Measurements from ENCODE around the gene ZBTB7B. TPM values are rescaled to one million over a fixed set of nuclear protein-coding genes. Genes with fewer than 3 reads are reported as not detected.

Gene ZBTB7B
- total and polyA plus RNA-seq, 2 donors (not counting 1 experiment from before 2014, with no cell fraction given): 55.7 to 67.3 TPM

DNA sequence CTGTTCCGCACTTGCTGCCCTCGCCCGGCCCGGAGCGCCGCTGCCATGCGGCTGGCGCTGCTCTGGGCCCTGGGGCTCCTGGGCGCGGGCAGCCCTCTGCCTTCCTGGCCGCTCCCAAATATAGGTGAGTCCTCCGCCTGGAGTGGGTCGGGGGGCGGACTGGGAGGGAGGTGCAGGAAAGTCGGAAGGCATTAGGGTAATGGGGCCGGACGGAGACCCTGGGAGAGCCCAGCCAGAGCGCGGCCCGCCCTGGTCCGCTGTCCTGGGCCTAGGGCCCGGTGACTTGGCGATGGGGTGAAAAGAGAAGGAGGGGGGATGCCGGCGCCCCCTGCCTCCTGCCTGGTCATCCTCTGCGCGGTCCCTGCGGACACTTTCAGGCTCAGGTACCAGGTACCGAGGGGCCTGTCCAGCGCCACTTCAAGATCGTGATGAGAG, 48.8 kb downstream of the ZBTB7B start:
- intact Hi-C loops (cut with micrococcal nuclease): loop anchor here (1.0 to 2.0 kb wide), 4 partner anchors 10 to 69 kb away; partner anchors contain the start of gene FLAD1
- Histone ChIP-seq H3K4me2 (replicated peaks; ENCODE audit: low read depth, low read length, poor library complexity, severe bottlenecking) (peak overlapping the region; percentile 93), H3K9ac (ENCODE audit: low read length) (peak overlapping the region; percentile 76), H3K27me3 (replicated peaks in 1 of 4; ENCODE audit: control extremely low read depth in 1 of 4, control insufficient read depth in 3 of 4, insufficient read depth in 4 of 4, low read length in 3 of 4) (no peaks in the 10 kb centered on the region), H4K20me1 (ENCODE audit: control insufficient read depth, insufficient read depth, low read length, poor library complexity, severe bottlenecking) (no peaks in the 10 kb centered on the region), H2AFZ (ENCODE audit: insufficient read depth, low read depth, low read length, poor library complexity, severe bottlenecking) (peak overlapping the region; percentile 86), H3K4me3 (ENCODE audit: control extremely low read depth in 1 of 5, extremely low read depth in 1 of 5, insufficient read depth in 1 of 5, low read depth in 2 of 5, low read length in 4 of 5) (peak overlapping the region; percentile 11 to 82 (median 66)), H3K9me3 (ENCODE audit: control extremely low read depth in 1 of 3, control insufficient read depth in 2 of 3, insufficient read depth in 1 of 3, low read length in 2 of 3) (no peaks in the 10 kb centered on the region), H3K4me1 (ENCODE audit: control insufficient read depth in 2 of 2, insufficient read depth in 2 of 2, low read length in 2 of 2) (peaks cover 20 to 30% of the 10 kb centered on the region in 2 donors), H3K27ac (ENCODE audit: low read length in 2 of 2) (no peak overlapping the region), H3K79me2 (ENCODE audit: control insufficient read depth, insufficient read depth, low read length) (no peaks in the 10 kb centered on the region), H3K36me3 (replicated peaks in 1 of 2; ENCODE audit: control extremely low read depth in 1 of 2, control insufficient read depth in 1 of 2, extremely low read depth in 1 of 2, insufficient read depth in 2 of 2, low read length in 1 of 2) (no peaks in the 10 kb centered on the region)
- Mint-ChIP-seq H3K4me3 (peak overlapping the region; percentile 85), H3K4me1 (peaks cover 25% of the 10 kb centered on the region), H3K9me3 (ENCODE audit: insufficient read depth) (no peaks in the 10 kb centered on the region), H3K27me3 (no peaks in the 10 kb centered on the region), H3K27ac (peak overlapping the region; percentile 73)
- peak; percentile 1 for ATAC-seq (ENCODE audit: low read depth)
- ChIA-PET POLR2A (interaction anchor here (0.6 to 2.0 kb wide), 7 partner anchors 9 to 90 kb away, joined by 3 to 8 read pairs (median 4); partner anchors contain the start of genes EFNA4 and PYGO2), CTCF (interaction anchor here (0.6 to 16.6 kb wide), 19 partner anchors 10 to 492 kb away, joined by 3 to 370 read pairs (median 4); partner anchors contain the start of genes EFNA4, KRTCAP2, PBXIP1 and PMVK)
- no peak for TF ChIP-seq EZH2 (IDR thresholded peaks at IDR 0.05; ENCODE audit: borderline replicate concordance, insufficient read depth, low read depth, low read length, poor library complexity, severe bottlenecking)
- TF ChIP-seq CTCF (IDR thresholded peaks at IDR 0.05): no peak
- WGBS (ENCODE audit: insufficient coverage): 0% methylated on average over 31 of the region's 31 CpGs
- no peak for DNase-seq

DNA sequence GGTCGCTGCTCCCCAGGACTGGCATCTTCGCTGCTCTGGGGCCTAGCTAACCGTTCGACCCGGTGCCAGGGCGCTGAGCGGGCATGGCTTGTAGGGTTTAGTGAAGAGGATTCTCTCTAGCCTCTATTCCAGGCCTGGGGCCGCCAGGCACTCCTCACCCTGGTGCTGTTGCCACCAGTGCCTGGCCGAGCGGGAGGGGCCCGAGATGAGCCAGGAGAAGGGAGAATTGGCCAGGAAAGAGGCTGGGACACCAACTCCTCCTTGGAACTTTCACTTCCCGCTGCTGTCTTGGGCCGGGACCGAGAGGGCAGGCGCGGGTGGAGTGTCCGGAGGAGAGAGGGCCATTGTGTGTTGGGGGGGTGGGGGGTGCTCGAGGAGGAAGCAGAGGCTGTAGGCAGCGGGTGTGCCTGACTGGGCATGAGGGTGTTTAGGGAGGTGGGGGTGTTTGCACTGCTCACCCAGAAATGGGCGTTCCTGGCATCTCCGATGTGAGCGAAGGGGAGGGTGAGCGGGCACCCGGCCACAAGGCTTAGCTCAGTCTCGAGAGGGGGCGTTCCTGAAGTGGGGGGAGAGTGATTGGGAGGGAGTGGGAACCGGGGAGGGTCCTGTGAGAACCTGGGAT, 49.3 kb downstream of the ZBTB7B start:
- intact Hi-C loops (cut with micrococcal nuclease): loop anchor here (1.0 to 2.0 kb wide), 4 partner anchors 9 to 69 kb away; partner anchors contain the start of gene FLAD1
- H3K9ac ChIP-seq (ENCODE audit: low read length): peak overlapping the region; percentile 76
- H3K27ac Mint-ChIP-seq: peak overlapping the region; percentile 73
- H3K4me3 Mint-ChIP-seq: peak overlapping the region; percentile 85
- no peaks in the 10 kb centered on the region for H3K9me3 Mint-ChIP-seq (ENCODE audit: insufficient read depth)
- DNase-seq (peak; percentile 66), ATAC-seq (ENCODE audit: low read depth) (peak; percentile 22)
- H2AFZ ChIP-seq (ENCODE audit: insufficient read depth, low read depth, low read length, poor library complexity, severe bottlenecking): peak overlapping the region; percentile 86
- TF ChIP-seq CTCF (IDR thresholded peaks at IDR 0.05): no peak
- no peaks in the 10 kb centered on the region for H4K20me1 ChIP-seq (ENCODE audit: control insufficient read depth, insufficient read depth, low read length, poor library complexity, severe bottlenecking)
- H3K27me3 ChIP-seq (replicated peaks in 1 of 4; ENCODE audit: control extremely low read depth in 1 of 4, control insufficient read depth in 3 of 4, insufficient read depth in 4 of 4, low read length in 3 of 4): no peaks in the 10 kb centered on the region
- no peaks in the 10 kb centered on the region for H3K27me3 Mint-ChIP-seq
- H3K4me1 Mint-ChIP-seq: peaks cover 25% of the 10 kb centered on the region
- no peaks in the 10 kb centered on the region for H3K36me3 ChIP-seq (replicated peaks in 1 of 2; ENCODE audit: control extremely low read depth in 1 of 2, control insufficient read depth in 1 of 2, extremely low read depth in 1 of 2, insufficient read depth in 2 of 2, low read length in 1 of 2)
- H3K4me2 ChIP-seq (replicated peaks; ENCODE audit: low read depth, low read length, poor library complexity, severe bottlenecking): peak overlapping the region; percentile 93
- WGBS (ENCODE audit: insufficient coverage): under 1% methylated on average over 26 of the region's 27 CpGs
- H3K9me3 ChIP-seq (ENCODE audit: control extremely low read depth in 1 of 3, control insufficient read depth in 2 of 3, insufficient read depth in 1 of 3, low read length in 2 of 3): no peaks in the 10 kb centered on the region
- no peaks in the 10 kb centered on the region for H3K79me2 ChIP-seq (ENCODE audit: control insufficient read depth, insufficient read depth, low read length)
- CTCF ChIA-PET: interaction anchor here (0.6 to 20.2 kb wide), 12 partner anchors 4 to 492 kb away, joined by 3 to 370 read pairs (median 6); partner anchors contain the start of genes ADAM15, EFNA4 and PYGO2
- POLR2A ChIA-PET: interaction anchor here (0.6 to 2.0 kb wide), 5 partner anchors 10 to 90 kb away, joined by 3 to 8 read pairs (median 4); partner anchors contain the start of genes EFNA4 and PYGO2
- peaks cover 20 to 30% of the 10 kb centered on the region in 2 donors for H3K4me1 ChIP-seq (ENCODE audit: control insufficient read depth in 2 of 2, insufficient read depth in 2 of 2, low read length in 2 of 2)
- H3K4me3 ChIP-seq (ENCODE audit: control extremely low read depth in 1 of 5, extremely low read depth in 1 of 5, insufficient read depth in 1 of 5, low read depth in 2 of 5, low read length in 4 of 5): peak overlapping the region; percentile 11 to 82 (median 66)
- no peak overlapping the region for H3K27ac ChIP-seq (ENCODE audit: low read length in 2 of 2)
